HepG2 (cell line): ENCODE measurements around the gene TAB2. TPM values are rescaled to one million over a fixed set of nuclear protein-coding genes. Genes with fewer than 3 reads are reported as not detected.
A peak's percentile ranks its signal among the peaks of the same experiment; 100 is the strongest.

Source experiments
- ATAC-seq: fragments of 200-7000 bp; cut with Tn5 transposase; 3 replicates; pipeline ENCODE4 v1.9.1; 2020; ENCODE audit warnings: mild to moderate bottlenecking, moderate library complexity
- BruUV-seq: library from RNA; stranded (reverse); fragments of 400-500 nt; replicated peaks from 2 replicates; lab custom pipeline; 2021; lab: Mats Ljungman, UMichigan
- CTCF ChIA-PET: fragments of 300-600 bp; formaldehyde crosslinking; extraction: SDS; loops from one replicate; lab custom pipeline; 2021; ENCODE audit warnings: low total read pairs, inconsistent platforms, low intra/inter-chr PET ratio; lab: Yijun Ruan, JAX
- POLR2A ChIA-PET: fragments of 350-600 bp; sonication (Branson Sonifier 250); formaldehyde crosslinking; loops from one replicate; lab custom pipeline; 2020; ENCODE audit warnings: antibody characterized with exemption, inconsistent platforms; lab: Yijun Ruan, JAX
- DNase-seq: peaks from one replicate; pipeline ENCODE4 v3.0.0-alpha.2; 2015; ENCODE audit warnings: low spot score
- FAIRE-seq: peaks from 3 replicates; lab custom pipeline; 2011; peaks lifted over from hg19 to GRCh38; lab: Jason Lieb, UNC
- H2AFZ ChIP-seq: one replicate; pipeline ENCODE4 v1.6.1; 2011; ENCODE audit warnings: low read length, inconsistent platforms
- H3K27ac ChIP-seq: fragments of 300-600 bp; 3 replicates; pipeline ENCODE4 v1.8.0; 2011; ENCODE audit warnings: mixed run types, mild to moderate bottlenecking, mixed read lengths, low read length, inconsistent platforms; ENCODE audit not compliant: insufficient read depth; ENCODE audit errors: extremely low read length
- H3K27me3 ChIP-seq, 2 experiments: fragments of 200-600 bp in 1 of 2; 2 replicates in 1 of 2; 3 replicates in 1 of 2; pipeline versions ENCODE4 v1.6.0 to v1.8.0; 2011; ENCODE audit warnings: low read length in 2 of 2, mild to moderate bottlenecking in 2 of 2, moderate library complexity in 2 of 2, inconsistent platforms in 1 of 2; ENCODE audit not compliant: insufficient read depth in 2 of 2, control insufficient read depth in 1 of 2
- H3K36me3 ChIP-seq, 2 experiments: fragments of 200-600 bp in 1 of 2; replicated peaks in 1 of 2; 2 replicates in 1 of 2; 3 replicates in 1 of 2; pipeline versions ENCODE4 v1.5.1 to v1.8.0; 2011; ENCODE audit warnings: low read length in 2 of 2, inconsistent platforms in 1 of 2; ENCODE audit not compliant: insufficient read depth in 2 of 2, control insufficient read depth in 1 of 2
- H3K4me1 ChIP-seq: 2 replicates; pipeline ENCODE4 v1.5.1; 2012; ENCODE audit warnings: low read length, inconsistent platforms; ENCODE audit not compliant: insufficient read depth
- H3K4me2 ChIP-seq: 2 replicates; pipeline ENCODE4 v1.6.0; 2011; ENCODE audit warnings: low read depth, low read length, inconsistent platforms
- H3K4me3 ChIP-seq, 3 experiments: fragments of 200-600 bp in 1 of 3; sonication (generic), shearing (Covaris generic) in 1 of 3; replicated peaks in 1 of 3; 2 replicates each; pipeline ENCODE4 v1.5.1; 2011 to 2016; ENCODE audit warnings: low read length in 3 of 3, inconsistent platforms in 2 of 3, low read depth in 2 of 3, mild to moderate bottlenecking in 2 of 3, control low read depth in 1 of 3, mixed read lengths in 1 of 3; ENCODE audit not compliant: insufficient read depth in 1 of 3
- H3K79me2 ChIP-seq: one replicate; pipeline ENCODE4 v1.6.1; 2011; ENCODE audit warnings: low read length, inconsistent platforms; ENCODE audit not compliant: insufficient read depth
- H3K9ac ChIP-seq: 2 replicates; pipeline ENCODE4 v1.6.0; 2011; ENCODE audit warnings: mild to moderate bottlenecking, low read depth, low read length, inconsistent platforms; ENCODE audit not compliant: insufficient read depth
- H3K9me3 ChIP-seq: 2 replicates; pipeline ENCODE4 v1.5.1; 2012; ENCODE audit warnings: mild to moderate bottlenecking, low read length
- H4K20me1 ChIP-seq: 2 replicates; pipeline ENCODE4 v1.6.0; 2011; ENCODE audit warnings: inconsistent platforms, mild to moderate bottlenecking, low read length, moderate library complexity; ENCODE audit not compliant: insufficient read depth
- HOXD1 ChIP-seq: sonication (generic); formaldehyde crosslinking; IDR thresholded peaks from 2 replicates; pipeline ENCODE4 v1.5.0; 2020; ENCODE audit warnings: missing genetic modification reagents
- NFYC ChIP-seq: IDR thresholded peaks from 2 replicates; pipeline ENCODE4 v1.6.1; 2016; ENCODE audit warnings: missing genetic modification reagents, missing compliant biosample characterization
- SNAI1 ChIP-seq: sonication (generic); formaldehyde crosslinking; IDR thresholded peaks from 2 replicates; pipeline ENCODE4 v1.5.0; 2020; ENCODE audit warnings: mild to moderate bottlenecking, missing genetic modification reagents, borderline replicate concordance
- ZBTB7A ChIP-seq: sonication (generic); formaldehyde crosslinking; IDR thresholded peaks from 2 replicates; pipeline ENCODE4 v1.8.0; 2022; ENCODE audit warnings: mild to moderate bottlenecking, missing genetic modification reagents
- ZNF768 ChIP-seq: sonication (generic); formaldehyde crosslinking; IDR thresholded peaks from 2 replicates; pipeline ENCODE4 v1.4.0; 2020; ENCODE audit warnings: missing genetic modification reagents
- WGBS: methylation state at CpG from one replicate; pipeline ENCODE4 v1.1.6; 2017; ENCODE audit warnings: low lambda C conversion rate; 5-methylcytosine and 5-hydroxymethylcytosine counted together
- in situ Hi-C: cut with HindIII; loops from 2 replicates; pipeline ENCODE4 v1.10.0; 2017; ENCODE audit warnings: low pct_unique_long_range_greater_than_20kb; ENCODE audit not compliant: extremely low pct_ligation_motif_present
- intact Hi-C: fragments of 100-400 bp; cut with micrococcal nuclease; formaldehyde crosslinking; loops from one replicate; pipeline ENCODE4 v1.10.0; 2022; ENCODE audit not compliant: unreplicated experiment
- polyA plus RNA-seq, 8 experiments: library from polyadenylated mRNA; depleted of rRNA in 3 of 8; stranded (reverse) in 7 of 8; unstranded in 1 of 8; fragments of >200 nt; fragmentation: Illumina TruSeq in 4 of 8; extraction: Trizol in 4 of 8; gene quantifications; 2 replicates each; pipeline versions ENCODE4 v1.2.1 to v1.2.3, GENCODE V29; 2011 to 2016; ENCODE audit warnings: low read depth in 4 of 8, missing spikeins in 1 of 8, mixed read lengths in 1 of 8; ENCODE audit not compliant: insufficient read depth in 1 of 8
- total RNA-seq, 5 experiments: library from RNA; depleted of rRNA; stranded (reverse); fragments of >200 nt; fragmentation: Illumina TruSeq; extraction: Trizol; gene quantifications; 2 replicates each; pipeline ENCODE4 v1.2.3, GENCODE V29; 2016; ENCODE audit warnings: low read depth in 1 of 5

The TAB2 gene
- total and polyA plus RNA-seq, 2 of the 13 experiments (the other 11 are each of a cell fraction or from before 2014, with no cell fraction given) = 23.7 to 50.2 TPM

GRCh38 chr6:149433405-149433804 lies 115.9 kb downstream of the TAB2 start:
- no TSS peak for BruUV-seq

DNA sequence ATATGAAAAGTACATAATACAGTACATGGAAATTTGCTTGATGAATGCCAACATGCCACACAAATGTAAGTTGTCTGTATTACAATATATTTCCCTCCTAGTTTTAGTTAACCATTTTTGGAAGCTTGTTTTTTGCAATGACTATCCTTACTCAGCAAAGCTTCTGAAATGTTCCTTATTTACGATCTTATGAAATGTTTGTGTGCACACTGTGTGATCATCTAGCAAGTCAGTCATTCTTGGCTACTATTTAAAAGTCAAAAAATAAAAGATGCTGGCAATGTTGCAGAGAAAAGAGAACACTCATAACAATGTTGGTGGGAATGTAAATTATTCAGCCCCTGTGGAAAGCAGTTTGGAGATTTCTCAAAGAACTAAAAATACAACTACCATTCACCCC lies 116.4 kb downstream of the TAB2 start:
- Histone ChIP-seq H4K20me1 (no peaks in the 10 kb centered on the region), H2AFZ (no peak overlapping the region), H3K27me3 (peaks cover 2 to 9% of the 10 kb centered on the region in 2 experiments; a peak in 4 of 5 replicates), H3K4me2 (no peak overlapping the region), H3K9ac (no peak overlapping the region), H3K27ac (no peak overlapping the region), H3K9me3 (no peaks in the 10 kb centered on the region), H3K79me2 (no peaks in the 10 kb centered on the region), H3K36me3 (no peaks in the 10 kb centered on the region), H3K4me1 (peaks cover 18% of the 10 kb centered on the region), H3K4me3 (no peak overlapping the region)
- CTCF ChIA-PET = interaction anchor here (1.3 kb wide), 1 partner anchor 405 kb away, joined by 3 read pairs; no protein-coding TSS in a partner anchor
- FAIRE-seq (no peak), ATAC-seq (no peak), DNase-seq (no peak)
- BruUV-seq = no TSS peak
- intact Hi-C loops (loop anchor here (5.0 kb wide), 3 partner anchors 83 to 857 kb away; no protein-coding TSS in a partner anchor), in situ Hi-C loops (loop anchor here (10.0 kb wide), 1 partner anchor 859 kb away; no protein-coding TSS in a partner anchor)
- 33% methylated on average over 1 of the region's 1 CpG for WGBS
- POLR2A ChIA-PET = no interaction called here
- TF ChIP-seq NFYC (CRISPR knock-in tag) = no peak

More at GRCh38 chr6:149433405-149433804, 115.9 kb downstream of the TAB2 start:
- CTCF ChIA-PET = interaction anchor here (2.7 kb wide), 1 partner anchor 351 kb away, joined by 36 read pairs; no protein-coding TSS in a partner anchor
- TF ChIP-seq ZNF768 (CRISPR knock-in tag) (peak; percentile 92), ZBTB7A (CRISPR knock-in tag) (no peak), HOXD1 (CRISPR knock-in tag) (no peak), SNAI1 (no peak)
- TF ChIP-seq, all 625 proteins: peak for 1
- ATAC-seq (no peak), DNase-seq (no peak), FAIRE-seq (no peak)
- intact Hi-C loops = loop anchor here (5.0 kb wide), 3 partner anchors 84 to 856 kb away; no protein-coding TSS in a partner anchor
- no peak overlapping the region for H3K9ac ChIP-seq
- H3K4me1 ChIP-seq = peaks cover 18% of the 10 kb centered on the region
- H3K4me2 ChIP-seq = no peak overlapping the region
- H3K9me3 ChIP-seq = no peaks in the 10 kb centered on the region
- H3K4me3 ChIP-seq = no peak overlapping the region
- no peaks in the 10 kb centered on the region for H3K36me3 ChIP-seq
- no peaks in the 10 kb centered on the region for H3K79me2 ChIP-seq
- no peak overlapping the region for H3K27ac ChIP-seq
- H3K27me3 ChIP-seq = peaks cover 4 to 13% of the 10 kb centered on the region in 2 experiments; a peak in 4 of 5 replicates
- WGBS = 2% methylated on average over 2 of the region's 2 CpGs
- in situ Hi-C loops = loop anchor here (10.0 kb wide), 1 partner anchor 859 kb away; no protein-coding TSS in a partner anchor
- no peaks in the 10 kb centered on the region for H4K20me1 ChIP-seq
- POLR2A ChIA-PET = no interaction called here
- H2AFZ ChIP-seq = no peak overlapping the region
